H1 (cell line): Measurements from ENCODE around the gene CSNK1G3. TPM values are rescaled to one million over a fixed set of nuclear protein-coding genes. Genes with fewer than 3 reads are reported as not detected.

ENCODE experiments used
- CTCF ChIA-PET: fragments of 300-600 bp; sonication (Branson Sonifier 250); formaldehyde crosslinking; loops from one replicate; lab custom pipeline; 2021; ENCODE audit not compliant: partially characterized antibody; lab: Charles Lee
- POLR2A ChIA-PET: fragments of 300-600 bp; sonication (Branson Sonifier 250); formaldehyde crosslinking; loops from one replicate; lab custom pipeline; 2021; ENCODE audit warnings: inconsistent platforms; ENCODE audit not compliant: partially characterized antibody; lab: Charles Lee
- DNase-seq, 2 experiments: peaks; one replicate each; pipeline versions ENCODE4 v3.0.0 to v3.0.0-alpha.2; 2010 to 2022; ENCODE audit warnings: low spot score in 2 of 2, low read depth in 1 of 2, mixed read lengths in 1 of 2
- FAIRE-seq: peaks from 2 replicates; lab custom pipeline; 2011; peaks lifted over from hg19 to GRCh38; lab: Jason Lieb, UNC
- H2AFZ ChIP-seq: 2 replicates; pipeline ENCODE4 v1.8.1; 2012; ENCODE audit warnings: low read length, inconsistent platforms
- H2AK5ac ChIP-seq: 2 replicates; pipeline ENCODE4 v1.6.1; 2013; ENCODE audit warnings: low read depth, low read length
- H2BK120ac ChIP-seq: replicated peaks from 2 replicates; pipeline ENCODE3; 2013; ENCODE audit warnings: low read depth, low read length, inconsistent platforms
- H2BK12ac ChIP-seq: 2 replicates; pipeline ENCODE4 v1.6.1; 2013; ENCODE audit warnings: low read depth, low read length
- H2BK15ac ChIP-seq: 2 replicates; pipeline ENCODE4 v1.6.1; 2013; ENCODE audit warnings: low read length
- H2BK20ac ChIP-seq: 2 replicates; pipeline ENCODE4 v1.6.1; 2013; ENCODE audit warnings: low read length
- H2BK5ac ChIP-seq: 2 replicates; pipeline ENCODE4 v1.6.1; 2013; ENCODE audit warnings: low read depth, low read length
- H3K14ac ChIP-seq: 2 replicates; pipeline ENCODE4 v1.6.1; 2013; ENCODE audit warnings: inconsistent platforms; ENCODE audit not compliant: insufficient read length
- H3K18ac ChIP-seq: 2 replicates; pipeline ENCODE4 v1.6.1; 2013; ENCODE audit warnings: low read length; ENCODE audit errors: extremely low read depth
- H3K23ac ChIP-seq: 2 replicates; pipeline ENCODE4 v1.6.1; 2013; ENCODE audit warnings: inconsistent platforms; ENCODE audit not compliant: insufficient read length
- H3K23me2 ChIP-seq: 2 replicates; pipeline ENCODE4 v1.6.1; 2013; ENCODE audit warnings: low read depth, low read length
- H3K27ac ChIP-seq: 2 replicates; pipeline ENCODE4 v1.6.1; 2011; ENCODE audit warnings: low read depth, low read length, inconsistent platforms
- H3K27me3 ChIP-seq, 4 experiments: replicated peaks in 1 of 4; 1 replicate in 1 of 4; 2 replicates in 3 of 4; pipeline versions ENCODE4 v1.6.1 to v1.8.1; 2011 to 2013; ENCODE audit warnings: low read length in 3 of 4, mild to moderate bottlenecking in 3 of 4, inconsistent platforms in 2 of 4, mixed read lengths in 2 of 4, moderate library complexity in 1 of 4; ENCODE audit not compliant: control insufficient read depth in 3 of 4, insufficient read depth in 3 of 4; ENCODE audit errors: extremely low read depth in 1 of 4
- H3K36me3 ChIP-seq, 4 experiments: 2 replicates each; pipeline versions ENCODE4 v1.6.1 to v1.8.1; 2011 to 2013; ENCODE audit warnings: mild to moderate bottlenecking in 4 of 4, low read length in 3 of 4, moderate library complexity in 2 of 4, control low read depth in 1 of 4, inconsistent platforms in 1 of 4; ENCODE audit not compliant: insufficient read depth in 4 of 4, control insufficient read depth in 2 of 4
- H3K4ac ChIP-seq: replicated peaks from 2 replicates; pipeline ENCODE3; 2013; ENCODE audit warnings: low read length, low read depth, mixed read lengths, inconsistent platforms; ENCODE audit not compliant: insufficient read length
- H3K4me1 ChIP-seq, 4 experiments: replicated peaks in 1 of 4; 1 replicate in 1 of 4; 2 replicates in 3 of 4; pipeline versions ENCODE4 v1.6.1 to v1.8.1; 2011 to 2013; ENCODE audit warnings: low read length in 3 of 4, inconsistent platforms in 2 of 4, mixed read lengths in 1 of 4; ENCODE audit not compliant: insufficient read depth in 4 of 4, control insufficient read depth in 3 of 4
- H3K4me2 ChIP-seq, 2 experiments: 2 replicates each; pipeline versions ENCODE4 v1.6.1 to v1.8.1; 2011 to 2013; ENCODE audit warnings: low read depth in 2 of 2, low read length in 2 of 2, control low read depth in 1 of 2, inconsistent platforms in 1 of 2, mild to moderate bottlenecking in 1 of 2; ENCODE audit not compliant: insufficient read depth in 1 of 2
- H3K4me3 ChIP-seq, 4 experiments: fragments of 200-600, 300-600 bp in 1 of 4; sonication (generic), shearing (Covaris generic), sonication (Bioruptor Twin) in 1 of 4; 2 replicates each; pipeline versions ENCODE4 v1.5.1 to v1.8.1; 2011 to 2016; ENCODE audit warnings: low read length in 4 of 4, low read depth in 3 of 4, control low read depth in 2 of 4, inconsistent platforms in 2 of 4, mild to moderate bottlenecking in 2 of 4, mixed read lengths in 1 of 4, moderate library complexity in 1 of 4; ENCODE audit not compliant: insufficient read depth in 2 of 4; ENCODE audit errors: extremely low read depth in 1 of 4
- H3K56ac ChIP-seq: replicated peaks from 2 replicates; pipeline ENCODE3; 2013; ENCODE audit warnings: low read depth, mild to moderate bottlenecking, mixed read lengths, low read length, inconsistent platforms; ENCODE audit not compliant: insufficient read length
- H3K79me1 ChIP-seq: 2 replicates; pipeline ENCODE4 v1.6.1; 2013; ENCODE audit warnings: low read depth, low read length, control low read depth
- H3K79me2 ChIP-seq, 2 experiments: 2 replicates each; pipeline versions ENCODE4 v1.6.1 to v1.8.1; 2012 to 2013; ENCODE audit warnings: low read length in 2 of 2, mild to moderate bottlenecking in 2 of 2, inconsistent platforms in 1 of 2; ENCODE audit not compliant: insufficient read depth in 2 of 2, control insufficient read depth in 1 of 2
- H3K9ac ChIP-seq, 4 experiments: replicated peaks in 1 of 4; 1 replicate in 1 of 4; 2 replicates in 3 of 4; pipeline versions ENCODE4 v1.6.1 to v1.8.1; 2011 to 2013; ENCODE audit warnings: low read depth in 3 of 4, low read length in 3 of 4, control low read depth in 2 of 4, mild to moderate bottlenecking in 2 of 4, moderate library complexity in 2 of 4, inconsistent platforms in 1 of 4; ENCODE audit errors: extremely low read depth in 1 of 4
- H3K9me3 ChIP-seq, 2 experiments: 2 replicates each; pipeline versions ENCODE4 v1.6.1 to v1.8.1; 2012 to 2013; ENCODE audit warnings: mild to moderate bottlenecking in 2 of 2, moderate library complexity in 2 of 2, control low read depth in 1 of 2, inconsistent platforms in 1 of 2, low read depth in 1 of 2, low read length in 1 of 2, mixed read lengths in 1 of 2; ENCODE audit not compliant: insufficient read depth in 2 of 2
- H4K20me1 ChIP-seq, 2 experiments: replicated peaks in 1 of 2; 2 replicates each; pipeline versions ENCODE3 to v1.8.1; 2011 to 2013; ENCODE audit warnings: inconsistent platforms in 2 of 2, low read length in 2 of 2, mild to moderate bottlenecking in 1 of 2; ENCODE audit not compliant: insufficient read depth in 2 of 2, control insufficient read depth in 1 of 2
- H4K5ac ChIP-seq: 2 replicates; pipeline ENCODE4 v1.6.1; 2013; ENCODE audit warnings: low read length, low read depth, mixed read lengths, inconsistent platforms; ENCODE audit not compliant: insufficient read length
- H4K8ac ChIP-seq: 2 replicates; pipeline ENCODE4 v1.8.0; 2013; ENCODE audit warnings: mild to moderate bottlenecking, moderate library complexity, low read length, inconsistent platforms; ENCODE audit not compliant: insufficient read depth; ENCODE audit errors: extremely low read depth
- H4K91ac ChIP-seq: replicated peaks from 2 replicates; pipeline ENCODE3; 2013; ENCODE audit warnings: low read length, mixed read lengths, inconsistent platforms; ENCODE audit not compliant: insufficient read length
- EP300 ChIP-seq, 2 experiments: IDR thresholded peaks; 1 replicate in 1 of 2; 2 replicates in 1 of 2; pipeline ENCODE4 v1.6.1; 2011 to 2012; ENCODE audit warnings: low read depth in 2 of 2, low read length in 2 of 2, mild to moderate bottlenecking in 2 of 2, borderline replicate concordance in 1 of 2, inconsistent platforms in 1 of 2, moderate library complexity in 1 of 2
- SRF ChIP-seq: IDR thresholded peaks from 2 replicates; pipeline ENCODE4 v1.6.1; 2011; ENCODE audit warnings: mild to moderate bottlenecking, low read depth, low read length, moderate library complexity
- polyA plus RNA-seq, 7 experiments: library from polyadenylated mRNA; depleted of rRNA in 3 of 7; stranded (reverse) in 5 of 7; unstranded in 2 of 7; fragments of >200 nt in 5 of 7; fragments of 200-250 nt in 2 of 7; gene quantifications; 1 replicate in 5 of 7; 2 replicates in 1 of 7; 4 replicates in 1 of 7; pipeline versions ENCODE4 v1.2.1 to v1.2.3, GENCODE V29; 2011 to 2013; ENCODE audit warnings: missing spikeins in 2 of 7, mixed read lengths in 2 of 7
- total RNA-seq: library from RNA; stranded (reverse); fragmentation: NEBNext Ultra II Directional; extraction: Animal tissue kit (Norgen Biotek cat#: 25700); gene quantifications from 2 replicates; pipeline ENCODE4 v1.2.1, GENCODE V29; 2021

The CSNK1G3 gene
- total and polyA plus RNA-seq, 2 of the 8 experiments (the other 6 are each of a cell fraction or from before 2014, with no cell fraction given) = 10.6 to 58.9 TPM

GRCh38 chr5:123528065-123528464, 16.1 kb downstream of the CSNK1G3 start:
- Histone ChIP-seq H2BK5ac (no peak overlapping the region), H2AK5ac (no peak overlapping the region)

More at GRCh38 chr5:123528065-123528464, 16.1 kb downstream of the CSNK1G3 start:
- no peak overlapping the region for H2BK12ac ChIP-seq
- ChIA-PET POLR2A (interaction anchor here (0.6 to 0.9 kb wide), 2 partner anchors 10 to 91 kb away, joined by 3 read pairs; no protein-coding TSS in a partner anchor), CTCF (interaction anchor here (1.1 to 1.2 kb wide), 2 partner anchors 158 to 824 kb away, joined by 3 to 4 read pairs; no protein-coding TSS in a partner anchor)
- H4K91ac ChIP-seq = no peak overlapping the region
- no peak overlapping the region for H3K23ac ChIP-seq
- H3K4ac ChIP-seq = no peak overlapping the region
- H3K4me2 ChIP-seq = no peak overlapping the region
- H4K5ac ChIP-seq = no peak overlapping the region
- H3K27ac ChIP-seq = no peak overlapping the region
- no peak overlapping the region for H3K4me3 ChIP-seq
- 0 out of 7 replicates have a peak, but pooled peaks cover 0 to 3% (median 0%) of the 10 kb centered on the region in 4 experiments for H3K4me1 ChIP-seq
- H2BK120ac ChIP-seq = no peak overlapping the region
- no peak overlapping the region for H3K14ac ChIP-seq
- H2BK15ac ChIP-seq = no peak overlapping the region
- H2AFZ ChIP-seq = no peak overlapping the region
- TF ChIP-seq EP300 (IDR thresholded peaks at IDR 0.05; ENCODE audit: borderline replicate concordance in 1 of 2, low read depth in 2 of 2, low read length in 2 of 2) = no peak
- no peak for TF ChIP-seq SRF
- H3K9me3 ChIP-seq = no peaks in the 10 kb centered on the region
- no peaks in the 10 kb centered on the region for H3K27me3 ChIP-seq
- FAIRE-seq (no peak), DNase-seq (no peak)
- H4K8ac ChIP-seq = no peak overlapping the region
- no peak overlapping the region for H3K9ac ChIP-seq
- no peak overlapping the region for H3K56ac ChIP-seq
- H2BK20ac ChIP-seq = no peak overlapping the region
- peaks cover 1% of the 10 kb centered on the region in 2 experiments for H4K20me1 ChIP-seq
- no peaks in the 10 kb centered on the region for H3K79me1 ChIP-seq
- H3K36me3 ChIP-seq = no peaks in the 10 kb centered on the region
- H3K79me2 ChIP-seq = peaks cover 3 to 97% of the 10 kb centered on the region in 2 experiments; a peak in 3 of 4 replicates
- H3K18ac ChIP-seq = no peak overlapping the region
- no peaks in the 10 kb centered on the region; the same call in 1 of the 2 replicates for H3K23me2 ChIP-seq
